Uterus (tissue), 4 donors: Measurements from ENCODE around the gene UGT1A4. TPM values are rescaled to one million over a fixed set of nuclear protein-coding genes. Genes with fewer than 3 reads are reported as not detected.

Source experiments
- DNase-seq, 2 donors: peaks; one replicate each; pipeline ENCODE4 v3.0.0-alpha.2; 2019 to 2020
- H3K27ac ChIP-seq, 2 donors: fragments of 200-600 bp; sonication (generic); 1 replicate in 1 of 2; 2 replicates in 1 of 2; pipeline ENCODE4 v1.5.1; 2016 to 2018
- H3K27me3 ChIP-seq, 2 donors: fragments of 200-600 bp; sonication (generic); one replicate each; pipeline ENCODE4 v1.5.1; 2018 to 2019; ENCODE audit warnings: control low read depth in 1 of 2
- H3K36me3 ChIP-seq, 2 donors: fragments of 200-600 bp; sonication (generic); one replicate each; pipeline ENCODE4 v1.5.1; 2019; ENCODE audit warnings: control low read depth in 1 of 2
- H3K4me1 ChIP-seq, 2 donors: fragments of 200-600 bp; sonication (generic); one replicate each; pipeline ENCODE4 v1.5.1; 2018 to 2019; ENCODE audit warnings: control low read depth in 1 of 2
- H3K4me3 ChIP-seq, 2 donors: fragments of 200-600 bp; sonication (generic); 1 replicate in 1 of 2; 2 replicates in 1 of 2; pipeline ENCODE4 v1.5.1; 2018 to 2019; ENCODE audit warnings: mild to moderate bottlenecking in 1 of 2
- H3K9me3 ChIP-seq, 2 donors: fragments of 200-600 bp; sonication (generic); one replicate each; pipeline ENCODE4 v1.5.1; 2019; ENCODE audit warnings: control low read depth in 1 of 2
- POLR2A ChIP-seq, 2 donors: fragments of 450-650 bp; IDR thresholded peaks; one replicate each; pipeline ENCODE4 v1.6.1; 2016; ENCODE audit warnings: antibody characterized with exemption in 2 of 2, mild to moderate bottlenecking in 1 of 2, moderate library complexity in 1 of 2
- intact Hi-C: fragments of 100-400 bp; cut with DNase I; formaldehyde crosslinking; loops from one replicate; pipeline ENCODE4 v1.15.1; 2023; ENCODE audit warnings: low total_unique reads
- total RNA-seq, 4 donors: library from RNA; depleted of rRNA in 3 of 4; stranded (reverse); fragments of >200 nt in 3 of 4; gene quantifications; one replicate each; pipeline versions ENCODE4 v1.1.0 to v1.2.4, GENCODE V29; 2014 to 2023
- TF ChIP-seq, protein P1 (sequence below), 4 experiments: fragments of 200-600 bp in 2 of 4; fragments of 450-650 bp in 2 of 4; sonication (generic) in 2 of 4; IDR thresholded peaks; one replicate each; pipeline ENCODE4 v1.5.1; 2016 to 2019; ENCODE audit warnings: antibody characterized with exemption in 4 of 4, mild to moderate bottlenecking in 2 of 4, moderate library complexity in 1 of 4
- donor health status: DM: yes; HTN: yes; CAD: no.

Gene UGT1A4
- total RNA-seq, 4 donors from 2014 or later, result not detected

DNA sequence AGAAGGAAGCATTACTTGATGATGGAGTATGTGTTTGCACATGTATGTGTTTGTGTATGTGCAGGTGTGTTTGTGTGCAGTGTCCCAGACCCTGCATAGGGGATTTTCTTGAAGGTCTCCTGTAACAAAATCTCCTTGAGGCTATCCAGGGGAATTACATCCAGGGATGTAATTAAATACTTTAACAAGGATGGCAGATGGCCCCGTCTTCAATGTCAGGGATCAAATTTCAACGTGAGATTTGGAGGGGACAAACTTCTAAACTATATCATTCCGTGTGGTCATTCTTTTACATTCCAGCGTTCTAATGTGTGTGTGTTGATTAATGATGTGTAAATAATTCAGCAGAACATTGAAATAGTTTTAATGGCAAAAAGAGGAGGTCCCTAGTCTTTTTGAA is 43.5 kb upstream of the UGT1A4 start:
- TF ChIP-seq, protein P1, sequence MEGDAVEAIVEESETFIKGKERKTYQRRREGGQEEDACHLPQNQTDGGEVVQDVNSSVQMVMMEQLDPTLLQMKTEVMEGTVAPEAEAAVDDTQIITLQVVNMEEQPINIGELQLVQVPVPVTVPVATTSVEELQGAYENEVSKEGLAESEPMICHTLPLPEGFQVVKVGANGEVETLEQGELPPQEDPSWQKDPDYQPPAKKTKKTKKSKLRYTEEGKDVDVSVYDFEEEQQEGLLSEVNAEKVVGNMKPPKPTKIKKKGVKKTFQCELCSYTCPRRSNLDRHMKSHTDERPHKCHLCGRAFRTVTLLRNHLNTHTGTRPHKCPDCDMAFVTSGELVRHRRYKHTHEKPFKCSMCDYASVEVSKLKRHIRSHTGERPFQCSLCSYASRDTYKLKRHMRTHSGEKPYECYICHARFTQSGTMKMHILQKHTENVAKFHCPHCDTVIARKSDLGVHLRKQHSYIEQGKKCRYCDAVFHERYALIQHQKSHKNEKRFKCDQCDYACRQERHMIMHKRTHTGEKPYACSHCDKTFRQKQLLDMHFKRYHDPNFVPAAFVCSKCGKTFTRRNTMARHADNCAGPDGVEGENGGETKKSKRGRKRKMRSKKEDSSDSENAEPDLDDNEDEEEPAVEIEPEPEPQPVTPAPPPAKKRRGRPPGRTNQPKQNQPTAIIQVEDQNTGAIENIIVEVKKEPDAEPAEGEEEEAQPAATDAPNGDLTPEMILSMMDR (IDR thresholded peaks at IDR 0.05), result no peak
- no peak for TF ChIP-seq POLR2A (IDR thresholded peaks at IDR 0.05)
- Histone ChIP-seq H3K4me1 (no peaks in the 10 kb centered on the region), H3K9me3 (no peaks in the 10 kb centered on the region), H3K36me3 (no peaks in the 10 kb centered on the region), H3K27me3 (no peaks in the 10 kb centered on the region), H3K4me3 (no peak overlapping the region), H3K27ac (no peak overlapping the region)
- no peak for DNase-seq
- intact Hi-C loops, result no loop called here

- no peaks in the 10 kb centered on the region for H3K9me3 ChIP-seq
- H3K36me3 ChIP-seq, result no peaks in the 10 kb centered on the region
- H3K27ac ChIP-seq, result no peak overlapping the region
- no peaks in the 10 kb centered on the region for H3K4me1 ChIP-seq
- intact Hi-C loops, result no loop called here
- H3K27me3 ChIP-seq, result no peaks in the 10 kb centered on the region
- DNase-seq, result no peak
- no peak overlapping the region for H3K4me3 ChIP-seq
- TF ChIP-seq, protein P1 (IDR thresholded peaks at IDR 0.05), result no peak
- no peak for TF ChIP-seq POLR2A (IDR thresholded peaks at IDR 0.05)
Measured at GRCh38 chr2:233676046-233676445, 42.5 kb upstream of the UGT1A4 start.

- Histone ChIP-seq H3K9me3 (no peaks in the 10 kb centered on the region), H3K4me3 (no peak overlapping the region), H3K36me3 (no peaks in the 10 kb centered on the region), H3K27me3 (no peaks in the 10 kb centered on the region), H3K4me1 (no peaks in the 10 kb centered on the region), H3K27ac (no peak overlapping the region)
- no peak for DNase-seq
- TF ChIP-seq, protein P1 (IDR thresholded peaks at IDR 0.05), result no peak
- no peak for TF ChIP-seq POLR2A (IDR thresholded peaks at IDR 0.05)
- intact Hi-C loops, result no loop called here
Measured at GRCh38 chr2:233679196-233679595, 39.3 kb upstream of the UGT1A4 start.

- H3K4me1 ChIP-seq, result no peaks in the 10 kb centered on the region
- intact Hi-C loops, result no loop called here
- H3K27ac ChIP-seq, result no peak overlapping the region
- no peaks in the 10 kb centered on the region for H3K27me3 ChIP-seq
- H3K36me3 ChIP-seq, result no peaks in the 10 kb centered on the region
- no peak overlapping the region for H3K4me3 ChIP-seq
- TF ChIP-seq, protein P1 (IDR thresholded peaks at IDR 0.05), result no peak
- TF ChIP-seq POLR2A (IDR thresholded peaks at IDR 0.05), result no peak
- no peak for DNase-seq
- H3K9me3 ChIP-seq, result no peaks in the 10 kb centered on the region
Measured at GRCh38 chr2:233680361-233681045, 38.0 kb upstream of the UGT1A4 start.

- no peak within 1 kb of the TSS for H3K4me3 ChIP-seq
- no peak for TF ChIP-seq POLR2A (IDR thresholded peaks at IDR 0.05)
- TF ChIP-seq, protein P1 (IDR thresholded peaks at IDR 0.05), result no peak
- no peak for DNase-seq
- no peaks in the 10 kb centered on the region for H3K36me3 ChIP-seq
- no peak within 1 kb of the TSS for H3K27ac ChIP-seq
- intact Hi-C loops, result no loop called here
- H3K4me1 ChIP-seq, result no peaks in the 10 kb centered on the region
- no peaks in the 10 kb centered on the region for H3K27me3 ChIP-seq
- H3K9me3 ChIP-seq, result no peaks in the 10 kb centered on the region
Measured at GRCh38 chr2:233681521-233682099, 36.9 kb upstream of the UGT1A4 start, which contains the start of gene UGT1A7. Gene UGT1A7, plus strand, starts transcription at chr2:233681901. Its CDS starts 37 bp downstream, at chr2:233681938.
